Spinal cord (tissue), 10 donors: ENCODE data around the gene SPA17. TPM values are rescaled to one million over a fixed set of nuclear protein-coding genes. Genes with fewer than 3 reads are reported as not detected.

Experiments
- DNase-seq, 6 donors: peaks; one replicate each; pipeline versions ENCODE4 v3.0.0 to v3.0.0-alpha.2; 2013 to 2015; ENCODE audit warnings: low spot score in 6 of 6, low read depth in 4 of 6
- H3K27ac ChIP-seq: one replicate; pipeline ENCODE4 v1.5.1; 2013; ENCODE audit warnings: low read depth, low read length, control low read depth
- H3K27me3 ChIP-seq: one replicate; pipeline ENCODE4 v1.6.1; 2013; ENCODE audit warnings: low read length; ENCODE audit not compliant: control insufficient read depth, insufficient read depth
- H3K36me3 ChIP-seq: one replicate; pipeline ENCODE4 v1.6.1; 2013; ENCODE audit warnings: low read length; ENCODE audit not compliant: control insufficient read depth, insufficient read depth
- H3K4me1 ChIP-seq: one replicate; pipeline ENCODE4 v1.6.1; 2013; ENCODE audit warnings: low read length; ENCODE audit not compliant: control insufficient read depth, insufficient read depth
- H3K4me3 ChIP-seq: one replicate; pipeline ENCODE4 v1.5.1; 2013; ENCODE audit warnings: low read depth, low read length, control low read depth
- H3K9me3 ChIP-seq: one replicate; pipeline ENCODE4 v1.6.1; 2013; ENCODE audit warnings: low read length; ENCODE audit not compliant: control insufficient read depth, insufficient read depth
- WGBS: methylation state at CpG from one replicate; pipeline ENCODE4 v1.1.5; 2013; ENCODE audit warnings: missing lambda C conversion rate; ENCODE audit not compliant: insufficient coverage; 5-methylcytosine and 5-hydroxymethylcytosine counted together
- polyA plus RNA-seq, 2 donors: library from polyadenylated mRNA; unstranded; fragments of 120-200 nt; gene quantifications; one replicate each; pipeline ENCODE4 v1.2.1, GENCODE V29; 2013; ENCODE audit not compliant: insufficient read length in 2 of 2
- small RNA-seq: library from RNA; depleted of rRNA; stranded (forward); fragments of <200 nt; gene quantifications from one replicate; pipeline ENCODE3, GENCODE V24; 2014; ENCODE audit warnings: low replicate concordance
- total RNA-seq, 2 donors: library from RNA; depleted of rRNA in 1 of 2; stranded (reverse); fragments of 120-200 nt in 1 of 2; fragments of >200 nt in 1 of 2; gene quantifications; one replicate each; pipeline versions ENCODE4 v1.2.3 to v1.2.4, GENCODE V29; 2013 to 2014
- donor health status: healthy.

SPA17 gene
- total and polyA plus RNA-seq, 4 donors, result 7.7 to 29.6 (median 20.2) TPM

DNA sequence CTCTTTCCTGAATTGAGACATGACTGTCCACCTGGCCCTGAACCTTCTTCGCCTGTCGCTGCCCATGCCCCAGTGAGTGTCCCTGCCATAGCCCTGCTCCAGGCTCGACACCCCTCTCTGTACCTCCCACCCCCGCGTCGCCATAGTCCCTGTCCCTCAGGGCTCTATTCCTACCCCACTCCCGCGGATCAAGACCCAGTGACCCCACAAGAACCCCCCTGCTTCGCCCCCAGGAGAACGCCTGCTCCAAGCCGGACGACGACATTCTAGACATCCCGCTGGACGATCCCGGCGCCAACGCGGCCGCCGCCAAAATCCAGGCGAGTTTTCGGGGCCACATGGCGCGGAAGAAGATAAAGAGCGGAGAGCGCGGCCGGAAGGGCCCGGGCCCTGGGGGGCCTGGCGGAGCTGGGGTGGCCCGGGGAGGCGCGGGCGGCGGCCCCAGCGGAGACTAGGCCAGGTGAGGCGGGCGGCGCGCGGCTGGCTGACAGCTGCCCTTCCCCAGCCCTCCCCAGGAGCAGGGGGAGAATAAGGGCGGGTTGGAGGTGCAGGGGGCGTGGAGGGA is 71.6 kb downstream of the SPA17 start:
- H3K4me1 ChIP-seq, result peaks cover 28% of the 10 kb centered on the region
- 5% methylated on average over 36 of the region's 44 CpGs for WGBS
- no peaks in the 10 kb centered on the region for H3K9me3 ChIP-seq
- H3K4me3 ChIP-seq, result no peak overlapping the region
- H3K27ac ChIP-seq, result no peak overlapping the region
- no peaks in the 10 kb centered on the region for H3K36me3 ChIP-seq
- peaks cover 98% of the 10 kb centered on the region for H3K27me3 ChIP-seq
- DNase-seq, result no peak

DNA sequence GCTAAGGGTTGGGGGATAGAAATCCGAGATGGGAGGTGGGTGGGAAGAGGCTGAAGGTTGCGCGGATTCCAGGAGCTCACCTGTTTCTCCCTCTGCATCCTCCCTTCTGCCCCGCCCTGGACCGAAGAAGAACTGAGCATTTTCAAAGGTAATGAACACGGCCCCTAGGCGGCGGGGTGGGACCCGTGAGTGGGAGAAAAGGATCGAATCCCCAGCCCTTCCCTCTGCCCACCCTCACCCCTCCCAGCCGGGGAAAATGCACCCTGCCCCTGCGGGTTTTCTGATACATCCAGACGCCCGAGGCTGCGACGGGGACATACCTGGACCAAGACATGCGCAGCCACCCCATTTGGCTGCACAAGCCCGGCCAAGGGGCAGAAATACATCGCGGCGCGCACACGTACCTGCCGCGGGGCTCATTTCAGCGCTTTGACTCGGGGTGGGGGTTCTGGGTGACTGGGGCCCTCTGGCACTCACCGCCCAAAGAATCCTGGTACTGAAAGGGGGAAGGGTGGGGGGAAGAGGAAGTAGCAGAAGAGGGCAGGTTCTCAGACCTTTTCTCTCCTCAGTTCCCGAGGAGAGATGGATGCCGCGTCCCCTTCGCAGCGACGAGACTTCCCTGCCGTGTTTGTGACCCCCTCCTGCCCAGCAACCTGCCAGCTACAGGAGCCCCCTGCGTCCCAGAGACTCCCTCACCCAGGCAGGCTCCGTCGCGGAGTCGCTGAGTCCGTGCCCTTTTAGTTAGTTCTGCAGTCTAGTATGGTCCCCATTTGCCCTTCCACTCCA is 72.3 kb downstream of the SPA17 start:
- DNase-seq, result peak in 1 of 6 donors; percentile 21
- Histone ChIP-seq H3K9me3 (no peaks in the 10 kb centered on the region), H3K27ac (no peak overlapping the region), H3K27me3 (peaks cover 98% of the 10 kb centered on the region), H3K4me3 (peak overlapping the region; percentile 35), H3K36me3 (no peaks in the 10 kb centered on the region), H3K4me1 (peaks cover 25% of the 10 kb centered on the region)
- WGBS, result 6% methylated on average over 36 of the region's 41 CpGs

DNA sequence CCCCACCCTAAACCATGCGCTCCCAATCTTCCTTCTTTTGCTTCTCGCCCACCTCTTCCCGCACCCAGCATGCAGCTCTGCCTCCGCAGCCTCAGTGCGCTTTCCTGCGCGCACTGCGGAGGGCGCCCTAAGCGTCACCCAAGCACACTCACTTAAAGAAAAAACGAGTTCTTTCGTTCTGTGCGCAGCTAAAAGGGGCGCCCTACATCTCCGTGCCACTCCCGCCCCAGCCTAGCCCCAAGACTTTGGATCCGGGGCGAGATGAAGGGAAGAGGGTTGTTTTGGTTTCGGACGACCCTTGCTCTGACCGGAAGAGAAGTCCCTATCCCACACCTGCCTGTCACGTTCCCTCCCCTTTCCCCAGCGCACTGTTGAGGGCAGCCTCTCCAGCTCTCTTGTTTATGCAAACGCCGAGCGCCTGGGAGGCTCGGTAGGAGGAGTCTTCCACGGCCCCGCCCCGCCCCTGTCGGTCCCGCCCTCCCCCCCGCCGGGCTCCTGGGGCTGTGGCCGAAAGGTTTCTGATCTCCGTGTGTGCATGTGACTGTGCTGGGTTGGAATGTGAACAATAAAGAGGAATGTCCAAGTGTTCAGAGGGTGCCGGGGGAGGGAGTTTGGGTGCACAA is 73.0 kb downstream of the SPA17 start:
- H3K4me1 ChIP-seq, result peaks cover 28% of the 10 kb centered on the region
- H3K4me3 ChIP-seq, result peak overlapping the region; percentile 35
- H3K27me3 ChIP-seq, result peaks cover 98% of the 10 kb centered on the region
- no peaks in the 10 kb centered on the region for H3K9me3 ChIP-seq
- no peaks in the 10 kb centered on the region for H3K36me3 ChIP-seq
- no peak overlapping the region for H3K27ac ChIP-seq
- WGBS, result 2% methylated on average over 26 of the region's 37 CpGs
- DNase-seq, result peak in 1 of 6 donors; percentile 24

Small RNA genes within 50 kb of the gene (small RNA-seq; reads per million reads assigned to genes)
- not detected for gene RNA5SP352

Other genes with a start within 250 kb of the SPA17 start
- gene OR8B4, start 249.0 kb upstream of the SPA17 start, total RNA-seq, result not detected
- gene OR8B4, start 249.0 kb upstream of the SPA17 start, polyA plus RNA-seq, result not detected
- gene OR8B8, start 228.2 kb upstream of the SPA17 start, total RNA-seq, result not detected
- not detected for gene OR8B8, start 228.2 kb upstream of the SPA17 start, polyA plus RNA-seq
- gene OR8B12, start 130.2 kb upstream of the SPA17 start, total RNA-seq, result not detected
- gene OR8B12, start 130.2 kb upstream of the SPA17 start, polyA plus RNA-seq, result not detected
- not detected for gene OR8A1, start 103.9 kb upstream of the SPA17 start, total RNA-seq
- gene OR8A1, start 103.9 kb upstream of the SPA17 start, polyA plus RNA-seq, result under 1 TPM in 1 of 2 donors, not detected in 1; 0.03 TPM
- gene PANX3, start 62.5 kb upstream of the SPA17 start, total RNA-seq, result under 1 TPM in 1 of 2 donors, not detected in 1; 0.11 TPM
- not detected for gene PANX3, start 62.5 kb upstream of the SPA17 start, polyA plus RNA-seq
- 10 to 100 TPM; 26.5 to 38.4 TPM for gene TBRG1, start 51.0 kb upstream of the SPA17 start, total RNA-seq
- 10 to 100 TPM; 48.6 to 52.0 TPM for gene TBRG1, start 51.0 kb upstream of the SPA17 start, polyA plus RNA-seq
- gene SIAE, start 165 bp upstream of the SPA17 start, total RNA-seq, result 10 to 100 TPM; 17.0 to 31.1 TPM
- 10 to 100 TPM; 29.9 to 30.3 TPM for gene SIAE, start 165 bp upstream of the SPA17 start, polyA plus RNA-seq
- gene NRGN, start 66.0 kb downstream of the SPA17 start, total RNA-seq, result 1 to 10 TPM; 1.5 to 1.8 TPM
- gene NRGN, start 66.0 kb downstream of the SPA17 start, polyA plus RNA-seq, result 10 to 100 TPM; 31.4 to 33.3 TPM
- 1 to 10 TPM in 1 of 2 donors, under 1 TPM in 1; 0.20 to 1.3 TPM for gene VSIG2, start 78.4 kb downstream of the SPA17 start, total RNA-seq
- 1 to 10 TPM; 1.2 to 2.3 TPM for gene VSIG2, start 78.4 kb downstream of the SPA17 start, polyA plus RNA-seq
- 10 to 100 TPM in 1 of 2 donors, 1 to 10 TPM in 1; 9.5 to 23.3 TPM for gene ESAM, start 88.4 kb downstream of the SPA17 start, total RNA-seq
- gene ESAM, start 88.4 kb downstream of the SPA17 start, polyA plus RNA-seq, result 10 to 100 TPM; 38.2 to 43.1 TPM
- gene MSANTD2, start 126.5 kb downstream of the SPA17 start, total RNA-seq, result 10 to 100 TPM; 17.8 to 21.0 TPM
- gene MSANTD2, start 126.5 kb downstream of the SPA17 start, polyA plus RNA-seq, result 10 to 100 TPM; 24.1 to 28.4 TPM
- 10 to 100 TPM; 14.8 to 42.6 TPM for gene ROBO3, start 191.5 kb downstream of the SPA17 start, total RNA-seq
- 10 to 100 TPM; 75.6 to 81.5 TPM for gene ROBO3, start 191.5 kb downstream of the SPA17 start, polyA plus RNA-seq
- gene ROBO4, start 224.0 kb downstream of the SPA17 start, total RNA-seq, result 10 to 100 TPM in 1 of 2 donors, 1 to 10 TPM in 1; 6.5 to 14.3 TPM
- 10 to 100 TPM; 22.7 to 23.6 TPM for gene ROBO4, start 224.0 kb downstream of the SPA17 start, polyA plus RNA-seq
- not detected for gene HEPN1, start 245.3 kb downstream of the SPA17 start, total RNA-seq
- 10 to 100 TPM; 48.4 to 68.9 TPM for gene HEPN1, start 245.3 kb downstream of the SPA17 start, polyA plus RNA-seq